ENCODE data around the gene GCLC.

GRCh38 chr6:53528107-53528506 is 16.8 kb downstream of the GCLC start:
- no peak for TF ChIP-seq POLR2A (IDR thresholded peaks at IDR 0.05)
- TF ChIP-seq, protein P1, sequence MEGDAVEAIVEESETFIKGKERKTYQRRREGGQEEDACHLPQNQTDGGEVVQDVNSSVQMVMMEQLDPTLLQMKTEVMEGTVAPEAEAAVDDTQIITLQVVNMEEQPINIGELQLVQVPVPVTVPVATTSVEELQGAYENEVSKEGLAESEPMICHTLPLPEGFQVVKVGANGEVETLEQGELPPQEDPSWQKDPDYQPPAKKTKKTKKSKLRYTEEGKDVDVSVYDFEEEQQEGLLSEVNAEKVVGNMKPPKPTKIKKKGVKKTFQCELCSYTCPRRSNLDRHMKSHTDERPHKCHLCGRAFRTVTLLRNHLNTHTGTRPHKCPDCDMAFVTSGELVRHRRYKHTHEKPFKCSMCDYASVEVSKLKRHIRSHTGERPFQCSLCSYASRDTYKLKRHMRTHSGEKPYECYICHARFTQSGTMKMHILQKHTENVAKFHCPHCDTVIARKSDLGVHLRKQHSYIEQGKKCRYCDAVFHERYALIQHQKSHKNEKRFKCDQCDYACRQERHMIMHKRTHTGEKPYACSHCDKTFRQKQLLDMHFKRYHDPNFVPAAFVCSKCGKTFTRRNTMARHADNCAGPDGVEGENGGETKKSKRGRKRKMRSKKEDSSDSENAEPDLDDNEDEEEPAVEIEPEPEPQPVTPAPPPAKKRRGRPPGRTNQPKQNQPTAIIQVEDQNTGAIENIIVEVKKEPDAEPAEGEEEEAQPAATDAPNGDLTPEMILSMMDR (IDR thresholded peaks at IDR 0.05), result no peak

Data from upper lobe of left lung (tissue), 4 donors.